ENCODE measurements around the gene OR2AT4.
A peak's percentile ranks its signal among the peaks of the same experiment; 100 is the strongest.

GRCh38 chr11:75140269-75141138 lies 43.8 kb upstream of the OR2AT4 start:
- peak; percentile 89 to 98 (median 98) for TF ChIP-seq CTCF (IDR thresholded peaks at IDR 0.05)
- TF ChIP-seq POLR2A (IDR thresholded peaks at IDR 0.05): no peak
